Stimulated activated CD4-positive, alpha-beta T cell treated with anti-CD3 and anti-CD28 coated beads, Interleukin-12 subunit alpha, Interleukin-12 subunit beta, amount 100 ng/mL, for 4 hours (primary cell): ENCODE measurements around the gene SDHAF3.
A peak's percentile ranks its signal among the peaks of the same experiment; 100 is the strongest.
"Not testable (repeated sequence)": the region's sequence is repeated elsewhere in the genome, so short reads cannot be mapped to it uniquely, and the experiment has no call there.

Source experiments
- DNase-seq: peaks from one replicate; pipeline ENCODE4 v3.0.0-alpha.2; 2020

The SDHAF3 gene

GRCh38 chr7:97117372-97118188, at the start of gene SDHAF3:
TSS of gene SDHAF3 (plus strand) at chr7:97117698. CDS start at chr7:97117724, 26 bp downstream.
- DNase-seq = peak; percentile 98

DNA sequence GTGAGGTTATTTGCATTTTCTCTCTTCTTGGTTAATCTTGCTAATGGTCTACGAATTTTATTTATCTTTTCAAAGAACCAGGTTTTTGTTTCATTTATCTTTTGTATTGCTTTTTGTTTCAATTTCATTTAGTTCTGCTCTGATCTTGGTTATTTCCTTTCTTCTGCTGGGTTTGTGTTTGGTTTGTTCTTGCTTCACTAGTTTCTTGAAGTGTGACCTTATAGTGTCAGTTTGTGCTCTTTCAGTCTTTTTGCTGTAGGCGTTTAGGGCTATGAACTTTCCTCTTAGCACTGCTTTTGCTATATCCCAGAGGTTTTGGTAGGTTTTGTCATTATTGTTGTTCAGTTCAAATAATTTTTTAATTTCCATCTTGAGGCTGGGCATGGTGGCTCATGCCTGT, 45.5 kb upstream of the SDHAF3 start:
- DNase-seq = not testable (repeated sequence)

DNA sequence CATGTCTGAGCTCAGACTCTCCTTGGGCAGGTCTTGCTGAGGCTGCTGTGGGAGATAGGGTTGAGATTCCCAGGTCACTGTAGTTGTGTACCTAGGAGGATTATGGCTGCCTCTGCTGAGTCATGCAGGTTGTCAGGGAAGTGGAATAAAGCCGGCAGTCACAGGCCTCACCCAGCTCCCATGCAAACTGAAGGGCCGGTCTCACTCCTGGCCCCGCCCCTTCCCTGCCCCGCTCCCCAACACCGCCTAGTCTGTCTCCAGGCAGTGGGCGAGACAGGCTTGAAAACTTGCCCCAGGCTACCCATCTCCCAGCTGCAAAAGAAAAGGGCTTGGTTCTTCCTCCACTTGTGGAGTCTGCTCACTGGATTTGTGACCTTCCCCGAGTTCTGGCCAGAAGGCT, 41.6 kb upstream of the SDHAF3 start:
- no peak for DNase-seq

DNA sequence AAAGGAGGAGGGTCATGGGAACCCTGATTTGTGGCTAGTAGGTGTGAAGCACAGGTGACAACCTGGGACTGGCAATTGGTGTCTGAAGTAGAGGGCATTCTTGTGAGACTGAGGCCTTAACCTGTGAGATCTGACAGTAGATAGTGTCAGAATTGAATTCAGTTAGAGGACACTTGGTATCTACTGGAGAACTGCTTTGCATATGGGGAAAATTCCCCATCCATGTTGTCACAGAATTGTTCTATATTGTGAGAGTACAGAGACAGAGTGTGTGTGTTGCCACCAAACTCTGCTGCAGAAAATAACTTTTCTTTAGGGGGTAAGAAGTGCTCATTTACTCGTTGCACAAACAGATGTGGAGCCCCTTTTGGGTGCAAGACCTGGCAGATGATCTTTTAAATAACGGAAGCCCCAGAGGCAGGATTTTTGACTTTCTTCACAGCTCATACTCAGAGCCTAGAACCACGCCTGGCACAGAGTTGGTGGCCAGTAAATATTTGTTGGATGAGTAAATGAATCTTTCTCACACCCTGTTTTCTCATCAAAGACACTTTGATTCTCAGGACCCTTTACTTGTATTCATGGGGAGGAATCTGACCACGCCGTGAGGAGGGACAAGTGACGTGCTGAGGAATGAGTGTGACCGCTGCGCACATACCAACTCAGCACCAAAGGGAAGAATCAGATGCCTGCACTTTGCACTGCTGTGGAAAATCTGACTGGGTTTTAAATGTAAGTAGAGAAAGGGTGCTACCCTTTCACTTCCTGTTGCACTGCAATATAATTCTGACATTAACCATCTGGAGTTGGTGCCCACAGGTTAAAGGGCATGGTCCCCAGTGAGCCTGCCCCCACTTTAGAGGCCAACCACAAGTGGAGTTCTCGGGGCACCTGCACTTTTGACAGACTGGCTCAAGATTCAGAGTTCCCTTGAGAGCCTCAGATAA, 39.2 kb upstream of the SDHAF3 start:
- no peak for DNase-seq

GRCh38 chr7:97079300-97079699, 38.2 kb upstream of the SDHAF3 start:
- no peak for DNase-seq

GRCh38 chr7:97081521-97082300, 35.8 kb upstream of the SDHAF3 start:
- no peak for DNase-seq

- DNase-seq = no peak
These were observed 29.1 kb upstream of the SDHAF3 start for GRCh38 chr7:97088364-97088763.

- no peak for DNase-seq
These were observed 27.7 kb upstream of the SDHAF3 start for GRCh38 chr7:97089771-97090170.

GRCh38 chr7:97090761-97091353, 26.6 kb upstream of the SDHAF3 start:
- no peak for DNase-seq

GRCh38 chr7:97094284-97094930, 23.1 kb upstream of the SDHAF3 start:
- no peak for DNase-seq

DNA sequence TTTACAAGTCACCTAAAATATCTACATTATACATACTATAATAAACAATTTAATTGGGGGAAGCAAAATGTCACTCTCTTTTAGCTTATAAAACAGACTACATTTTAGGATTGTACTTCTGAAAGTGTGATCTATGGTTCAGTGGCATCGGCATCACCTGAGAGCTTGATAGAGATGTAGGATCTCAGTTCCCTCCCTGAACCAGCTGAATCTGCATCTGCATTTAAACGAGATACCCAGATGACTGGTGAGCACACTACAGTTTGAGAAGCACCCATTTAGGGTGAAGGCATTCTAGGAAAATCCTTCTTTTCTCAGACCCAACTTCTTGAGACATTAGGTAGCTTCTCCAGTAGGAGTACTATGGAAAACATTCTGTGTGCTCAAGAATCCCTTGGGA, 21.5 kb upstream of the SDHAF3 start:
- no peak for DNase-seq

DNA sequence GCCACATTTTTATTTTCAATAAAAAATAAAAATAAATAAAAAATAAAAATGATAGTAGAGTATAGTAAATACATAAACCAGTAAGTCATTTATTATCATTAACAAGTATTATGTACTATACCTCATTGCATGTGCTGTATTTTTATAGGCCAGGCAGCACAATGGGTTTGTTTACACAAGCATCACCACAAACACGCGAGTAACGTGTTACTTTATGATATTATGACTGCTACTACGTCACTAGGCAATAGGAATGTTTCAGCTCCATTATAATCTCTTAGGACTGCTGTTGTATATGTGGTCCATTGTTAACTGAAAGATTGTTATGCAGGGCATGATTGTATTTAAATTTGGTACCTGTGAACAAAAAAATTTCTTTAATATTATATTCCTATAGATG, 20.8 kb upstream of the SDHAF3 start:
- no peak for DNase-seq

- DNase-seq = peak; percentile 62
These were observed 12.7 kb upstream of the SDHAF3 start for GRCh38 chr7:97104719-97105238.

DNA sequence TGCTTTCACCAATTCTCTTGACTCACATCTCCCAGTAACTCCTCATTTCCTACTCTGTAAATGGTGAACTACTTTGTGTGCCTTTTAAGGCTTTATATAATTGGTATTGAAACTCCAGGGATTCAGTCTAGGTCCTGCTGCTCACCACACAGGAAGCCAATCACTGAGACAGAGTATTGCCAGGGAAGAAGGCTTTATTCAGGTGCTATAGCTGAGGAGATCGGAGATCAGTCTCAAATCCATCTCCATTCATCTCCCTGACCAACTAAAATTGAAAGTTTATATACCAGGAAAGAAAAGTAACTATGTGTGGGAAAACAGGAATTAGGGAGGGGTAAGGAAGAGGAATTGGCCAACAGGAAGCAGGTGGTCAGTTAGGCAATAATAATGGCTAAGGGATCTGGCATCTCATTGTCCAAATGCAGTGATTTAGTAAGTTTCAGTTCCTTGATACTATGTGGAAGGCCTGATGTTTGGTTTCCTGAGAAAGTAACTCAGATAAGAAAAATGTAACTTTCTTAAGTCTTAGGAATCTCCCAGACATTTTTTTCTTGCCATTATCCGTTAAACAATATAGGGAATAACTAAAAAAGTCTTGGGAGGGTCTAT, 10.2 kb upstream of the SDHAF3 start:
- DNase-seq = no peak

DNA sequence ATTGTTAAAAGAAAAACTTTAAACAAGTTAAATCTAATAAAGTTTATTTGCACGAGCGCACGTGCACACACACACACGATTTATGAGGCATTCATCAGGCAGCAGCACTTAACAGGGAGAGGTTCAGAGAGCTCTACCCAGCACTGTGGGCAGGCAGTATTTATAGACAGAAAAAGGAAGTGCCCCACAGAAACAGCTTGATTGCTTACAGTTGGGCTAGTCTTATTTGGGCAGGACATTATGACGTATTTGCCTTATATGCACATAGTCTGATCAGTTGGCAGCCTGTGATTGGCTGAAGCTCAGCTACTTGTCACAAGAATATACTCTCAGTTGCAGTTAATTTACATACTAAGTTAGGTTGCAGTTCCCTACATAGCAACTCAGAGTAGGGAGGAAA, 1.2 kb upstream of the SDHAF3 start:
- no peak for DNase-seq

- DNase-seq = no peak
These were observed 495 bp upstream of the SDHAF3 start for GRCh38 chr7:97117035-97117371.

- no peak for DNase-seq
These were observed 914 bp downstream of the SDHAF3 start for GRCh38 chr7:97118306-97118917.

GRCh38 chr7:97119747-97120146, 2.2 kb downstream of the SDHAF3 start:
- no peak for DNase-seq

- no peak for DNase-seq
These were observed 3.4 kb downstream of the SDHAF3 start for GRCh38 chr7:97120713-97121457.

- DNase-seq = not testable (repeated sequence)
These were observed 5.6 kb downstream of the SDHAF3 start for GRCh38 chr7:97123115-97123514.
